NCI-H748 (cell line): Measurements from ENCODE around the gene TCN1.

Experiments
- DNase-seq: peaks from one replicate; lab custom pipeline; 2025; ENCODE audit not compliant: unreplicated experiment; lab: John Stamatoyannopoulos, UW

Gene TCN1

GRCh38 chr11:59810189-59810910 is 55.9 kb downstream of the TCN1 start, which contains the start of gene MRPL16:
Gene MRPL16 (minus strand): TSS chr11:59810778. CDS start chr11:59810658, 120 bp downstream.
- peak; percentile 96 for DNase-seq

- DNase-seq = no peak
These were observed 59.2 kb downstream of the TCN1 start for GRCh38 chr11:59807047-59807610.

GRCh38 chr11:59804061-59804460 is 62.2 kb downstream of the TCN1 start:
- DNase-seq = no peak
